Muscle of arm (tissue), 12 donors: ENCODE measurements around the gene RBM47. TPM values are rescaled to one million over a fixed set of nuclear protein-coding genes. Genes with fewer than 3 reads are reported as not detected.
A peak's percentile ranks its signal among the peaks of the same experiment; 100 is the strongest.

Source experiments
- DNase-seq: peaks from one replicate; pipeline ENCODE4 v3.0.0-alpha.2; 2013
- polyA plus RNA-seq, 12 donors: library from polyadenylated mRNA; unstranded; fragments of 120-200 nt; gene quantifications; one replicate each; pipeline ENCODE4 v1.2.1, GENCODE V29; 2013; ENCODE audit not compliant: insufficient read length in 12 of 12

RBM47 gene
- polyA plus RNA-seq, 12 donors = 0.93 to 20.1 (median 1.8) TPM; not detected in 1

DNA sequence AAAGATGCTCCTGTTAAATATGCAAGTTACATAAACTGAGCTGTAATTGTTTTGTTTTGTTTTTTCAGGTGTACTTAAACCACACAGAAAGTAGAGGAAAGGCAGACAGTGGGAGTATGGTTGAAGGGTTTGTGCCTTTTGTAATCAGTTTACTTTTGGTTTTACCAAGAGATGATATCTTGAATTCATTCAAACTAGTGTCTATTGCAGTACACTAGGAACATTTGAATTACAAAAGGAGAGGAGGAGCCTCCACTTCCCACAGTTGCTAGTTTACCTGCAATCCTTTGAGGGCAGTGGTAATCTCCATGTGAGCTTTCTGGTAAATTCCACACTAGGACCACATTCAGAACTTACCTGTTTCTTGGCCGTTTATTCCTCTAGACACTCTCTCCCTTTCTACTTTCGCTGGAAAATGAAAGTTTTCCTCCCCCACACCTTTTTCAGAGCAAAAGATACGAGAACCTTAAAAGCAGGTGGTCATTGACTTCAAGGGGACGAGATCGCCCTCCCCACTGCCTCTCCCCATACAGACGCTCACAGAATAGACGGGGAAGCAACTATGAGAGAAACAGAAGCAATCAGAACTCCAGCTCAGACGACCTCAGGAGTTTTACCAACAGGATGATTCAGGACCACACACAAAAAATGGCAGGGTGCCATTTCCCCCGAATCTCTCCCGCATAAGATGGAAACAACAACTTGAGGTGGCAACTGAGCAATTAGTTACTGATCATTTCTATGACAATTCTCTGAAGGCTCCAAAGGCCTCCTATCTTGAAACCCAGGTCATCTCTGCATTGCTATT is 3.3 kb downstream of the RBM47 start:
- no peak for DNase-seq

- DNase-seq = no peak
These were observed 6.0 kb downstream of the RBM47 start for GRCh38 chr4:40623707-40624106.

DNA sequence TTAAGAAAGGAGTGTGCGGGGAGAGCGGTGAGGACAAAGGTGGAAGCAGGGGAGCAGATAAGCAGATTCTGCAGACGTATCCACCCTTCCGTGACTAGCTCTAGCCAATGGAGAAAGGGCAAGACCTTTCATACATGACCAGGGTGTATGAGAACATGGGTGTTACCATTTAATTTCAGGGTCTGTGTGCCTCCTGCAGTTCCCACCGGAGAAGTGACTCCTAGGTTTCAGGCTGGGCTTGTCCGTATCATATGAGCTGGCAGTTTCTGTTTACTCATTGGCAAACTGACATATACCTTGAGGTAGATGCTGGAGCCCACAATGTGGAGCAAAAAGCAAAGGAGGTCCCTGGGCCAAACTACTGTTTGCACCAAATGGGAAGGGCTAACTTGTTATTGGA is 6.8 kb downstream of the RBM47 start:
- no peak for DNase-seq

GRCh38 chr4:40621592-40622512 is 7.8 kb downstream of the RBM47 start:
- peak; percentile 45 for DNase-seq

GRCh38 chr4:40621229-40621591 is 8.5 kb downstream of the RBM47 start:
- no peak for DNase-seq

GRCh38 chr4:40619600-40619999 is 10.1 kb downstream of the RBM47 start:
- DNase-seq = no peak

- DNase-seq = no peak
These were observed 11.8 kb downstream of the RBM47 start for GRCh38 chr4:40617872-40618271.

DNA sequence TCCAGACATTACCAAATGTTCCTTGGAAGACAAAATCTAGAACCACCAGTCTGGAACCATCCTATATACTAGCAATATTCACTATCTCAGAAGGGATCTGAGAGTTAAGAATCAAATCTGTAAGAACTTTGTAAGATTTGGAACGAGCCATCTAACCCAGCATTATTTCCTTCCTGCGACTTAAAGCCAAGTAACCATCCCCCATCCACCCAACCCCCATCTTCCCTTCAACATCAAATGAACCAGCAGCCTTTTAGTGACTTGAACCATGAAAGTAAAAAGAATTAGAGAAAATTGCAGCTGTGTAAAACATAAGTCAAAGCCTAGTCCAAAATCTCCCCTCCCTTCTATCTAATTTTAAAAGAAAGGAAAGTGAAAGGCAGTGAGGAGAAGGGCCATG is 15.6 kb downstream of the RBM47 start:
- DNase-seq = no peak

DNA sequence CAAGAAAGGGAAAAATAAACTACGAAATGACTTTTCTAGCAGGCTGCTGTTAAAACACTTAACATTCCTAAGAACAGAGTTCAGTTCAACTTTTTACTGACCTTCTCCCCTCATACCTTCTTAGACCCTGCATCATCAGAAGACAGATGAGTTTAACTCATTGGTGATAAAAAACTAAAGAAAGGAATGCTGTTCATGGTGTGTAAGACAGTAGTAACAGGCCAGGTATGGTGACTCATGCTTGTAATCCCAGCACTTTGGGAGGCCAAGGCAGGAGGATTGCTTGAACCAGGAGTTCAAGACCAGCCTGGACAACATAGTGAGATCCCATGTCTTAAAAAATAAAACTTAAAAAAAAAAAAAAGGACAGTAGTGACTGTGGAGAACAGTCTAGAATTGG is 16.2 kb downstream of the RBM47 start:
- DNase-seq = no peak

GRCh38 chr4:40612831-40613230 is 16.8 kb downstream of the RBM47 start:
- DNase-seq = no peak

GRCh38 chr4:40612283-40612682 is 17.4 kb downstream of the RBM47 start:
- no peak for DNase-seq

GRCh38 chr4:40608628-40609027 is 21.0 kb downstream of the RBM47 start:
- DNase-seq = no peak

DNA sequence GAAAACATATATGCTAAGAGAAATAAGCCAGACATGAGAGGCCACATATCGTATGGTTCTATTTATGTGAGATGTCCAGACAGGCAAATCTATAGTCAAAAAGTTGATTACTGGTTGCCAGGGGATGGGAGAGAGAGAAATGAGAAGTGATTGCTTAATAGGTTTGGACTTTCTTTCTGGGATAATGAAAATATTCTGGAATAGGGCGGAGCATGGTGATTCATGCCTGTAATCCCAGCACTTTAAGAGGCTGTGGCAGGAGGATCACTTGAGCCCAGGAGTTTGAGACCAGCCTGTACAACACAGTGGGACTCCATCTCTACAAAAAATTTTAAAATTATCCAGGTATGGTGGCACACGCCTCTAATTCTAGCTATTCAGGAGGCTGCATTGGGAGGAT is 22.4 kb downstream of the RBM47 start:
- DNase-seq = no peak

- no peak for DNase-seq
These were observed 23.4 kb downstream of the RBM47 start for GRCh38 chr4:40606239-40606767.

DNA sequence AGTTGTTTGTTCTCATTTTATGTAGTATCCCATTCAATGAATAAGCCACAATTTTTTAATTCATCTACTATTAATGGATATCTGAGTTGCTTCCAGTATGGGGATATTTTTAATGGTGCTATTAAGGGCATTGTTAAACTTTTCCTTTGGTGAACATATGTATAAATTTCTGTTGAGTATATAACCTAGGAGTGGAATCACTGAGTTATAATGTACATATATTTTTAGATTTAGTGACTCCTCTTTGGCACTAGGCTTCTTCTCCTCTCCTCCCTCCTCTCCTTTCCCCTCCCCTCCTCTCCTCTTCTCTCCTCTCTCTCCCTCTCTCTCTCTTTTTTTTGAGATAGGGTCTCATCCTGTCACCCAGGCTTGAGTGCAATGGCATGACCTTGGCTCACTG is 26.4 kb downstream of the RBM47 start:
- DNase-seq = no peak

- no peak for DNase-seq
These were observed 28.0 kb downstream of the RBM47 start for GRCh38 chr4:40601641-40602040.

GRCh38 chr4:40600850-40601249 is 28.8 kb downstream of the RBM47 start:
- no peak for DNase-seq

DNA sequence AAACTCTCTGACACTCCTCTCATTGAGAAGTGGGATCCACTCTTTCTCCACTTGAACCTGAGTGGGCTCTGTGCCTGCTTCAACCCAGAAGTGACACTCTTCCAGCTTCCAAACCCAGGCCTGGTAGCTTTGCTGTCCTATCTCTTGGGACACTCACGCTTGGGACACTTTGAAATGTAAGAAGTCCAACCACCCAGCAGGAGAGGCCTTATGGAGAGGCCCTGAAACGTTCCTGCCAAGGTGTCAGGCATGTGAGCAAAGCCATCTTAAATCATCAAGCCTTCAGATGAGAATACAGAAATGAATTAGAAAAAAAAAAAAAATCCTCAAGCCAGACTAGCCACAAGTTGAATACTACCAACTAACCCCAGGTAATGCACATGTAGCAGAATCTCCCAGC is 30.2 kb downstream of the RBM47 start:
- DNase-seq = no peak

GRCh38 chr4:40596522-40596921 is 33.1 kb downstream of the RBM47 start:
- no peak for DNase-seq

GRCh38 chr4:40595981-40596380 is 33.7 kb downstream of the RBM47 start:
- no peak for DNase-seq

GRCh38 chr4:40594261-40595178 is 35.1 kb downstream of the RBM47 start:
- no peak for DNase-seq

- no peak for DNase-seq
These were observed 37.6 kb downstream of the RBM47 start for GRCh38 chr4:40592034-40592433.
